ENCODE data around the gene SYT1. TPM values are rescaled to one million over a fixed set of nuclear protein-coding genes. Genes with fewer than 3 reads are reported as not detected.
"Not testable (repeated sequence)": the region's sequence is repeated elsewhere in the genome, so short reads cannot be mapped to it uniquely, and the experiment has no call there.

The SYT1 gene
- 0.72 TPM in 1 of 2 replicates, not detected in the other for total RNA-seq (2014; rRNA removed; shearing (Covaris generic))
- polyA plus RNA-seq (2015; cell fraction: cytosol; rRNA removed) = 0.20 and 2.0 TPM in 2 replicates
- 0.15 TPM in 1 of 2 replicates, not detected in the other for polyA plus RNA-seq (2015; cell fraction: nucleus; rRNA removed)

GRCh38 chr12:78864403-78864869, at the start of gene SYT1:
Gene SYT1 (plus strand): TSS chr12:78864774.
- in situ Hi-C loops (cut with HindIII; ENCODE audit: low pct_unique_long_range_greater_than_20kb, low sequenced_read_pairs) = no loop called here
- peak; percentile 14 for DNase-seq (ENCODE audit: low read depth, low spot score)

GRCh38 chr12:78818487-78818886, 46.1 kb upstream of the SYT1 start:
- in situ Hi-C loops (cut with HindIII; ENCODE audit: low pct_unique_long_range_greater_than_20kb, low sequenced_read_pairs) = no loop called here
- no peak for DNase-seq (ENCODE audit: low read depth, low spot score)

GRCh38 chr12:78820946-78821345, 43.6 kb upstream of the SYT1 start:
- in situ Hi-C loops (cut with HindIII; ENCODE audit: low pct_unique_long_range_greater_than_20kb, low sequenced_read_pairs) = no loop called here
- DNase-seq (ENCODE audit: low read depth, low spot score) = no peak

GRCh38 chr12:78824918-78825317, 39.7 kb upstream of the SYT1 start:
- DNase-seq (ENCODE audit: low read depth, low spot score) = no peak
- in situ Hi-C loops (cut with HindIII; ENCODE audit: low pct_unique_long_range_greater_than_20kb, low sequenced_read_pairs) = no loop called here

GRCh38 chr12:78829690-78830089, 34.9 kb upstream of the SYT1 start:
- no peak for DNase-seq (ENCODE audit: low read depth, low spot score)
- in situ Hi-C loops (cut with HindIII; ENCODE audit: low pct_unique_long_range_greater_than_20kb, low sequenced_read_pairs) = no loop called here

GRCh38 chr12:78835493-78835892, 29.1 kb upstream of the SYT1 start:
- DNase-seq (ENCODE audit: low read depth, low spot score) = no peak
- in situ Hi-C loops (cut with HindIII; ENCODE audit: low pct_unique_long_range_greater_than_20kb, low sequenced_read_pairs) = no loop called here

GRCh38 chr12:78840518-78841019, 24.0 kb upstream of the SYT1 start:
- DNase-seq (ENCODE audit: low read depth, low spot score); in situ Hi-C loops (cut with HindIII; ENCODE audit: low pct_unique_long_range_greater_than_20kb, low sequenced_read_pairs): not testable (repeated sequence)

- no peak for DNase-seq (ENCODE audit: low read depth, low spot score)
- in situ Hi-C loops (cut with HindIII; ENCODE audit: low pct_unique_long_range_greater_than_20kb, low sequenced_read_pairs) = no loop called here
Observed at GRCh38 chr12:78853231-78853630, 11.3 kb upstream of the SYT1 start.

- in situ Hi-C loops (cut with HindIII; ENCODE audit: low pct_unique_long_range_greater_than_20kb, low sequenced_read_pairs) = no loop called here
- no peak for DNase-seq (ENCODE audit: low read depth, low spot score)
Observed at GRCh38 chr12:78863482-78864402, 832 bp upstream of the SYT1 start.

GRCh38 chr12:78864870-78865463, 393 bp downstream of the SYT1 start:
- in situ Hi-C loops (cut with HindIII; ENCODE audit: low pct_unique_long_range_greater_than_20kb, low sequenced_read_pairs) = no loop called here
- no peak for DNase-seq (ENCODE audit: low read depth, low spot score)

- no peak for DNase-seq (ENCODE audit: low read depth, low spot score)
- in situ Hi-C loops (cut with HindIII; ENCODE audit: low pct_unique_long_range_greater_than_20kb, low sequenced_read_pairs) = no loop called here
Observed at GRCh38 chr12:78865516-78865915, 942 bp downstream of the SYT1 start.

- DNase-seq (ENCODE audit: low read depth, low spot score) = no peak
- in situ Hi-C loops (cut with HindIII; ENCODE audit: low pct_unique_long_range_greater_than_20kb, low sequenced_read_pairs) = no loop called here
Observed at GRCh38 chr12:78866518-78866917, 1.9 kb downstream of the SYT1 start.

- DNase-seq (ENCODE audit: low read depth, low spot score) = no peak
- in situ Hi-C loops (cut with HindIII; ENCODE audit: low pct_unique_long_range_greater_than_20kb, low sequenced_read_pairs) = no loop called here
Observed at GRCh38 chr12:78870539-78870938, 6.0 kb downstream of the SYT1 start.

- DNase-seq (ENCODE audit: low read depth, low spot score) = no peak
- in situ Hi-C loops (cut with HindIII; ENCODE audit: low pct_unique_long_range_greater_than_20kb, low sequenced_read_pairs) = no loop called here
Observed at GRCh38 chr12:78871566-78871965, 7.0 kb downstream of the SYT1 start.

- in situ Hi-C loops (cut with HindIII; ENCODE audit: low pct_unique_long_range_greater_than_20kb, low sequenced_read_pairs) = no loop called here
- no peak for DNase-seq (ENCODE audit: low read depth, low spot score)
Observed at GRCh38 chr12:78878459-78878858, 13.9 kb downstream of the SYT1 start.

- in situ Hi-C loops (cut with HindIII; ENCODE audit: low pct_unique_long_range_greater_than_20kb, low sequenced_read_pairs) = no loop called here
- no peak for DNase-seq (ENCODE audit: low read depth, low spot score)
Observed at GRCh38 chr12:78878866-78879265, 14.3 kb downstream of the SYT1 start.

- DNase-seq (ENCODE audit: low read depth, low spot score) = no peak
- in situ Hi-C loops (cut with HindIII; ENCODE audit: low pct_unique_long_range_greater_than_20kb, low sequenced_read_pairs) = no loop called here
Observed at GRCh38 chr12:78880078-78880477, 15.5 kb downstream of the SYT1 start.

- in situ Hi-C loops (cut with HindIII; ENCODE audit: low pct_unique_long_range_greater_than_20kb, low sequenced_read_pairs) = no loop called here
- DNase-seq (ENCODE audit: low read depth, low spot score) = no peak
Observed at GRCh38 chr12:78881685-78882084, 17.1 kb downstream of the SYT1 start.

Measured in SK-MEL-5 (cell line).